SW 1271 (cell line): Measurements from ENCODE around the gene MYOF.
"Not testable (repeated sequence)": the region's sequence is repeated elsewhere in the genome, so short reads cannot be mapped to it uniquely, and the experiment has no call there.

ENCODE experiments used
- DNase-seq, 2 experiments: peaks; one replicate each; lab custom pipeline; 2025; lab: John Stamatoyannopoulos, UW

The MYOF gene

DNA sequence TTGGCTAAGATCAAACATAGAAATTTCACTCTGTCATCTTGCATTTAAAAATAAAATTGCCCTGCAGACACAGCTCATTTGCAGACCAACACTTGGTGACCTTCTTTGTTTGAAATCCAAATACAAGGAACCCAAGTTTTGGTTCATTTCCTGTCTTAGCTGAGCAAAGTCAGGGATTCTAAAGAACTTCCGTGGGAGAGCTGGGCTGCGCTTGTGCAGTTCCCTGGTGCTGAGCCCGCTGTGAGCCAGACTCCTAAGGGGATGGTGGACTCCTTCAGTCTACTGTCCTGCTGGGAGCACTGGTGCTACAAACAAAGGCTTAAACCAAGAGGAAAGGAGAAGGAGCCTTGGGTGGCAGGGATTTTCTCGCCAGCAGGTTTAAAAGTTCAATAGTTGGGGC, 60.0 kb downstream of the MYOF start:
- DNase-seq = no peak

DNA sequence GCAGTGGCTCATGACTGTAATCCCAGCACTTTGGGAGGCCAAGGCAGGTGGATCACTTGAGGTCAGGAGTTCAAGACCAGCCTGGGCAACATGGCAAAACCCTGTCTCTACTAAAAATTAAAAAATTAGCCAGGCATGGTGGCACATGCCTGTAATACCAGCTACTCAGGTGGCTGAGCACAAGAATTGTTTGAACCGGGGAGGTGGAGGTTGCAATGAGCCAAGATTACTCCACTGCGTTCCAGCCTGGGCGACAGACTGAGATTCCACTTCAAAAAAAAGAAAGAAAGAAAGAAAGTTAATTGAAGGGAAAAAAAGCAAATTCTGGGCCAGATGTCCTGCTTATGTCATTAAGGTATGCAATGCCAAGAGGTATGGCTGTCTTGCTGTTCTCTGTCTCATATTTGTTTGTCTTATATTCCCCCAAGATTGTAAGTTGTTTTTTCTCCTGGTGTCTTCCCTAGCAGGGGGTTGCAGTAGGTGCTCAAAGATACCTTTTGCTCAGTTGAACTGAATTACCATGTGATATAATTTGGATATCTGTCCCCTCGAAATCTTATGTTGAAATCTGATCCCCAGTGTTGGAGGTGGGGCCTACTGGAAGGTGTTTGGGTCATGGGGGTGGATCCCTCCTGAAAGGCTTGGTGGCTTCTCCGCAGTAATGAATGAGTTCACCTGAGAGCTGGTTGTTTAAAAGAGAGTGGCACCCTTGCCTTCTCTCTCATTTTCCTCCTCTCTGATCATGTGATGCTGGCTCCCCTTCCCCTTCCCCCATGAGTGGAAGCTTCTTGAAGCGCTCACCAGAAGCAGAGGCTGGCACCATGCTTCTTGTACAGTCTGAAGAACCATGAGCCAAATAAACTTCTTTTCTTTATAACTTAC, 60.9 kb downstream of the MYOF start:
- no peak for DNase-seq

DNA sequence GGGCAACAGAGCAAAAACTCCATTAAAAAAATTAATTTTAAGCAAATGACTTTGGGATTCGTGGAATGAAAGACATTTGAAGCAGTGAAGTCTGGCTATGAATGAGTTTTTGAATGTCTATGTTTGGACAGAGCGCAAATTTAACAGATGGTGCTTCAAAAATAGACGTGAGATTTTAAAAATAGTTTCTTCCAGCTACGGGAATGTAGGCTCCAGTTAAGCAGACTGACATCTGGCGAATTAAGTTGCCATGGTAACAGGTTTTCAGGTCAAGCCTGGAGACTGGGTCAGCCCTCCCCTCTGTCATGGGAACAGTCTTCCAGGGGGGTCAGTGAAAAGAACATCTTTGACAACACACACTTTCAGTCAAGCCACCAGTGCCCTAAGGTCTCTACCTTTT, 62.0 kb downstream of the MYOF start:
- DNase-seq = no peak

DNA sequence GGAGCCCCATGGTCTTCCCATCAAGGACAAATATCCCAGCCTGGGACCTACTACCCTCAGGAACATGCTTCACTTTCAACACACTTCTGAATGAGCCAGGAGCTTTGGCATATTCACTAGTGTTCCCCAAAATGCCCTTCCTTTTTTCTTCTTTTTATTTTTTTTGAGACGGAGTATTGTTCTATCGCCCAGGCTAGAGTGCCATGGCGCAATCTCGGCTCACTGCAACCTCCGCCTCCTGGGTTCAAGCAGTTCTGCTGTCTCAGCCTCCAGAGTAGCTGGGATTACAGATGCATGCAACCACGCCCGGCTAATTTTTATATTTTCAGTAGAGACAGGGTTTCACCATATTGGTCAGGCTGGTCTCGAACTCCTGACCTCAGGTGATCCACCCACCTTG, 63.1 kb downstream of the MYOF start:
- DNase-seq = not testable (repeated sequence)

DNA sequence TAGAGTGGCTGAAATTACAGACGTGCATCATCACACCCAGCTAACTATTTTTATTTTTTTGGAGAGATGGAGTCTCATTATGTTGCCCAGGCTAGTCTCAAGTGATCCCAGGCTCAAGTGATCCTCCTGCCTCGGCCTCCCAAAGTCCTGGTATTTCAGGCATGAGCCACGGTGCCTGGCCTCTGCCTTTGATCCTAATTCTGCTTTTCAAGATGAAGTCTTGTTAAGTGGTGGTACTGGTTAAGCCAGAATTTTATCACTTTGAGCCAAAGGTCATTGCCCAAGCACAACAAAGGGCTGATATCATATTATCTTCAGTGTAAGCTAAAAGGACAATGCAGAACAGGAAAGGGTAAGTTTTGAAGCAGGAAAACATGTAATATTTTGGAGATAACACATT, 64.2 kb downstream of the MYOF start:
- DNase-seq = no peak

DNA sequence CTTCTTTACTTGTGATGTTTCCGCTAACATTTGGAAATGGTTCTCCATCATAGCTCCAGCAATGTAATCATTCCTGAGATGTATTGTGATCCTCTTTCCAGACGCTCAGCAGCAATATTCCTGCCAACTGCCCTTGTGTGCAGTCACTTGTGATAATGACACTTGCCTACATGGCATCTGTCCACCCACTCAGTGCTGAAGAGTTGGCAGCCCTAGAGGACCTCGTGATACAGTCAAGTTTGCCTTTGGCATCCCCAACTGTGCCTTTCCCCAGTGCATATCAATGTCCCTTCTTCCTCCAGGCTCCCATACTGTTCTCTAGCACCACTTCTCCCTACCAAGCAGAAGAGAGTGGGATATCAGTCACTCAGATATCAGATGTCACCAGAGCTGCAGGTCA, 64.9 kb downstream of the MYOF start:
- DNase-seq = no peak

DNA sequence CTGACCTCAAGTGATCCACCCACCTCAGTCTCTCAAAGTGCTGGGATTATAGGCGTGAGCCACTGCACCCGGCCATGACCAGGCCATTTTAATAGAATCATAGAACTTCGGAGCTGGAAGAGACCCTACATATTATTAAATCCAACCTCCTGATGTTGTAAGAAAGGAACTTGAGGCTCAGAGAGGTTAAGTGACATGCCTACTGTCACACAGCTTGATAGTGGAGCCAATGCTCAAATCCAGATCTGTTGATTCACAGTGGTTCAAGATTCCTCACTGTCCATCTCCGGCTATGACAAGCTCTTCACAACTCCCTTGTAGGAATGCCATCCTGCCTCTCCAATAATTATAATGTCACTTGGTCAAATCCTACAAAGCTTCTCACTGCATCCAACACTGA, 65.3 kb downstream of the MYOF start:
- DNase-seq = no peak

DNA sequence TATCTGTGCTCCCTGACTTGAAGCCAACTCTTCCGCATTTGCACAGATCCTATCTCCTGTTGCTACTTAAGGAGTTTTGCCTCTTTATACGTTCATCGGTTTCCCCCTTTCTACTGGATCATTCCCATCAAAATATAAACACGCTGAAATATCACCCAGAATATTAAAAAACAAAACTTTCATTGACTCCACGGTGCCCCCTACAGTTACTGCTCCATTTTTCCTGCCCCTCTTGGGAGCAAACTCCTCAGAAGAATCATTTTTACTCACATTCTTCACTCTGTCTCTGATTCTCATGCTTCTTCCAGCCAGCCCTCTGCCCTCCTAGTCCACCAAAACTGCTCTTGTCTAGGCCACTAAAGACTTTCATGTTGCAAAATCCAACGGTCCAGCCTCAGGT, 66.4 kb downstream of the MYOF start:
- DNase-seq = no peak

DNA sequence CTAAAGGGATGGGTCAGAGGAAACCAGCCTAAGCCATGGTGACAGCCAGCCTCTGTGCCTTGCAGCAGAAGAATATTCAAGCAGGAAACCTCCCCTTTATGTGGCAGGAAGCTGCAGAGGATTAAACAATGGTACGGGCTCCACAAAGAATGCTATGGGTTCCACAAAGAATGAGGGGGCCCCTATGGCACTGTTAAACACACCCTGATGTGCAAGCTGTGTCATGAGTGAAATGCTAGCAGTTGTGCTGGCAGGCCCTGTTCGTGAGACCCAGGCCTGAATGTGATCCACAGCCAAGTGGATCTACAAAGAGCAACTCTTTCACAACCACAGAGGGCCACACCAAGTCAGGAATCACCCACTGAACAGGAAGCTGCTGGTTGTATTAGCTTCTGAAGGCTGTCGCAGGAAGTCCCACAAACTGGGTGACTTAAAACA, 68.9 kb downstream of the MYOF start:
- no peak for DNase-seq

DNA sequence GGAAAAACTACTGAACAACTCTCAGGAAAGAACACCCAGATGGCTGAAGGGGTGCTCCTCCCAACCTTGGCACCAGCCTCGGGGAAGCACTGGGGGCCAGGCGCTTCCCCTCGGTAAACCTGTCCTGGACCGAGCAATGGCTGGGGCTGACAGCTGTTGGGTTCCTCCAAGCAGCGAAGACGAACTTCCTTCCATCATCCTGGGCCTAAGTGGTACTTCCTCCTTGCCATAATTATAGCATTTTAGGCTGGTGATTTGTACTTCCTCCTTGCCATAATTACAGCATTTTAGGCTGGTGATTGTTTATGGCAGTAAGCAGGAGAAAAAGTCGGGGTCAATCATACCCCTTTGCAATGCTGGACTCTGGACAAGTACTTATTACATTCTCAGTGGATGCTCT, 69.3 kb downstream of the MYOF start:
- no peak for DNase-seq

DNA sequence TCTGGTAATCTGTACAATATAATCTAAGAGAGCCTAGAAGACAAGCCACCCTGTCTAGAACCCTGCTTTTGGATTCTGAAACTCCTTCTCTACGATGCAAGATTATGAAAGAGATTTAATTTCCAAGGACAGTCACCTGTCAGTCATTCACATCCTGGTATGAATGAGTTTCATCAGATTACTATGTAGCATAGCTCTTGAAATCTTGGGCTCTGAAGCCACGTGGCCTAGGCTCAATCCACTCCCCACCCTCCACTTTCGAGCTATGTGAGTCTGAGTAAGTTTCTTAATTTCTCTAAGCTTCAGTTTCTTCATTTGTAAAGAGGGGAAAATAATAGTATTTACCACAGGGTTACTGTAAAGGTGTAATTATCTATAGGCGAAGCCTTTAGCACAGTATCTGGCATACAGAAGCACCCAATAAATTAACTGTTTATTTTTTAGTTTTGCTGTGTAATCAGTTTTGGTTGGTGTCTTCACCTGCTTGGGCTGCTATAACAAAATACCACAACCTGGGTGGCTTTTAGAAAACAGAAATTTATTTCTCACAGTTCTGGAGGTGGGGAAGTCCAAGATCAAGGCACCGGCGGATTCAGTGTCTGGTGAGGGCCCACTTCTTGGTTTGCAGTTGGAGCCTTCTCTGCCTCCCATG, 71.3 kb downstream of the MYOF start:
- no peak for DNase-seq

DNA sequence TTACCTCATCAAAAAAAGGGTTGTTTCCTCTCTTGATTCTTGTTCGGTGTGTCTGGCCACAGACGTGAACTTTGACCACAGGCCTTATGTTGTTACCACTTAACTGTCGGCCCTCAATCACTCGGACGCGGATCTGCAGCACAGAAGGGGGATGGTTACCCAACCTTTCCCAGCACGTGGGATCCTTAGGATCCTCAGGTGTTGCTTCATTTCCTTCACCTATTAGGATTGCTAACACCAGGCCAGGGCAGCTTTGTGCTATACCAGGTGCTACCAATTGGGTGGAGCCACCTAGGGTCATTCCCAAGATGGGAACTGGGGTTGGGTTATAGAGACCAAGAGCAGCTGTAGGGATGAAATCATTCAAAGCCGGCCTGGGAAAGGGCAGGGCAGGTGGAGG, 73.4 kb downstream of the MYOF start:
- DNase-seq = no peak

DNA sequence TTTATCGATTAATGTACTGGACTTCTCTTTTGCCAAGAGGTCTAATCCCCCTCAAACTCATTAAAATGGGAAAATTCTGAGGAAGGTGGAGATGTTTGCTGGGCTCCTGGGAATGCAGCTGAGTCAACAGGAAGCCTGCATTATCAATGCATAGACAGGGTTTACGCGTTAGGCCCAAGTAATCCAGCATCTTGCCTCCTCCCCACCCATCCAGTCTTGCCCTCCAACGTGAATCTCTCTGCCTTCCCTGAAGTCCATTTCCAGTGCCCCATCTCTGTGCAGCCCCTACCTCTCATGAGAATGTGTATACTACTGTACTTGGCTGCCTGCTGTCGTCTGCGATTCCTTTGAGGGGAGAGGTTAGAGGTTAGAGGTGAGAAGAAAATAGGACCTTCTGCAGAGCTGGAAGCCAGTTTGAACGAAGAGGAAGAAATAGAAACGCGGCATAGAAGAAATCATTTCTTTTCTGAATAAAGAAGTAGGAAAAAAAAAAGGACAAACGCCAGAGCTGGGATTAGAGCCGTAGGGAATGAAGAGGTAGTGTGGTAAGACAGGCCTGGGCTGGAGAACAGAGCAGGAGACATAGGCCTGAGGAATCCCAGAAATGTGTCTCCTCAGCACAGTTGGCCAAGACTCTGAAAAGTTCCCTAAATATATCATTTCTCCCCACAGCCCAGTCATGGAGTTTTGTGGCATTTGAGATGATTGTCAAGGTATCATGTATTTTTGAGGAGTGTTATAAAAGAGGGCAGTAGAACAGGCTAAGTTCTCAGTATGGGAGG, 75.6 kb downstream of the MYOF start:
- DNase-seq = no peak

DNA sequence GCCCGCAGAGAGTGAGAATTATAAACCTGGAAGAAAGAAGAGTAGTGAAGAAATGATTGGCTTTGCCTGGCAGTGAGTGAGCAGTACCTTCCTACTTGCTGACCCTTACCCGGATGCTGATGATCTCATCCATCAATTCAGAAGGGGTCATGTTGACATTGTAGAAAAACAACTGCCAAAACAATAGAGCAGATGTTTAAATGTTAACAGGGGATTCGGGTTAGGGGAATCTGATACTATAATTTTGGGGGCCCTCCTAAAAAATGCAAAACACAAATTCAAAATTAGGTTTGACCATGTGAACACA, 78.1 kb downstream of the MYOF start:
- no peak for DNase-seq

DNA sequence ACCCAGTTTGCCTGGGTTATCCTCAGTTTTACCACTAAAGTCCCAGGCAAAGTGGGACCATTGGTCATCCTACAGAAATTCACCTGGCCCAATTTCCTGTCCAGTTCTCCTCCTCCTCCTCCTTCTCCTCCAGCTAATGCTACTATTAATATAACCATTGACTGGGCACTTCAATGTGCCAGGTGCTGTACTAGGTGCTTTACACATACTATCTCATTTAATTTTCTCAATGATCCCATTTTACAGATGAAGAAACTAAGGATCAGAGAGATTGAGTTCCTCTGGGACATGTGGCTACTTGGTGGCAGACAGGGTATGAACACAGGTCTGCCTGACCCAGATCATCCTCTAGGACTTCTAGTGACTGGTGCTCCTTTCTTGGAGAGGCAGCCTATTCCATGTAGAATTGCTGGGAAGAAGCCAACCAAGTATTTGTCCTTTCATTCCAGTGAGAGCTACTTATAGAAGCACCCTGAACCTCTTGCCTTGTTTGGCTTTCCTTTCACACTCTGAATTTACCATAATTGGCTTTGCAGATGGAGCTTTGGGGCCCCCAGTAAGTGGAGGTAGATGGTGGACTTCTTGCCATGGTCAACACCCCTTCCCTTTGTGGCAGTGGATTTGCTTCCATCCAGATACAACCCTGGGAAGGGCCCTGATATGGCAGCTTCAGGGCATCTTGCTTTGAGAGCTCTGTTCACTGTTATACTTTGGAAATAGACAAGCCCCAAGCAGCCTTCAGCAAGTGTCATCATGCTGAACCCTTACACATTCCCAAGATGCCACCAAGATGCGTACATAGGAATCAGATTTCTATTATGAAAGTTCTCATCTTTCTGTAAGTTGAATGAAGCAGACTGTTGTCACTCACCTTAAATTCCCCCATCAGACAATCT, 78.7 kb downstream of the MYOF start:
- DNase-seq = no peak

DNA sequence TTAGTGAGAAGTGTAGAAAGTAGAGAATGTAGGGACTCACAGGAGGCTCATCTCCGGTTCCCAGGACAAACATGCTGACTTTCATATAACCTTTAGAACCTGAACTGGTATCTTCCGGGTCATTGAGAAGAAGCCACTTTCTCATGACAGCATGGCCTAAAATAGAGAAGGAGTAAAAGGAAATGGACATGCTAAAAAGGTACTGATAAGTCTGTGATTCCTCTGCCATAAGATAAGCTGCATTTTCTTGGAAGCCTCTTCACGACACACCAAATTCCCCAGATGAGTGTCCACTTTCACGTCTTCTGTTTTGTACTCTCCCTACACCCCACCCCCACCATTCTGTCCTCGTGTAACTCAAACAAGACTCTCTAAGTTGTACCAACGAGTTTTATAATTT, 79.9 kb downstream of the MYOF start:
- DNase-seq = no peak

DNA sequence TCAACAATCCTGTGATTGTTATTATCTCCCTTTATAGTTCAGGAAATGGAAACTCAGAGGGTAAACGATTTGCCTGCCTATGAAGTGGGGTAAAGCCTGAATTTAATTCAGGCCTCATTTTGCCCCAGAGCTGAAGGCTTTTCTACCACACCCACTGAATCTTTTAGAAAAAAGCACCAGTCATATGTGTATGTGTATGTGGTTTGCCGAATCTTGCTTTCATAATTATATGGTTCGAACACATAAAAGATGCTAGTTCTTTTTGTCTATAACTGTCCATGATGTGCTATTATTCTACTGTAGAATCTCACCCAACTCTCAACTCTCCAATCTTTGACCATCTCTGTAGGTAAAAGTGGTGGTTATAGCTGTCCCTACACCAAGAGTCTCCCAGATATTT, 83.6 kb downstream of the MYOF start:
- no peak for DNase-seq

DNA sequence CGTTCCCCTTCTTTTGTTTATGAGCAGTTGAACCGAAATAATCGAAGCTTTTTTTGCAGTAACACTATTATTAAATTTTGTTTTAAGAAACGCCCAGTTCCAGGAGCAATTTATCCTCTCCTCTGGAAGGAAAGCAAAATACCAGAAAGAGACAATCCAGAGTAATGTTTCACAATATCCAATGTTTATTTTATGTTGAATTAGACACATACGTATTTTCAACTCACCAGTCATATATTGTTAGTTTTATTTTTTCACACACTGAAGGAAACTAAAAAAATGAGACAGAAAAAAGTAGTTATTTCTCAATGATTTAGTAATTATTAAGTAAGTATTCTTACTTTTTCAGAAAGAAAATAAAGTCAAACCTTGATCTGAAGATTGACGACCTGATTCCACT, 85.1 kb downstream of the MYOF start:
- no peak for DNase-seq

DNA sequence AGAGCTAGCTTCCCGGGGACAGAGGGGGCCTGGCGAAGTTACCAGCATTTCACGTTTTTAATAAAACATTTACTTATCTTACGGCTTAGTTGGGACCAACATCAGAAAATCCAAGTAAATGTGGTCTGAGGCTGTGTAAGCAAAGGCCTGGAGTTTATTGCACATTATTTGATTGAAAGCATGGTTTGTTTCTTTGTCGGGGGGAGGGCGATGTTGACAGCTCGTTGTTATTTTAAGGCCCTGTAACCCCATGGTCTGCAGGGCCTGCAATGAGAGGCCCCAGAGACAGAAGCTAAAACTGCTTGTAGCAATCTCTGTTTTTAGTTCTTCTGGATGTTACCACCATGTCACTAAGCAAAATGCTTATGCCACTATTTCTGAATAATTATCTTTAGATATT, 88.9 kb downstream of the MYOF start:
- DNase-seq = no peak

DNA sequence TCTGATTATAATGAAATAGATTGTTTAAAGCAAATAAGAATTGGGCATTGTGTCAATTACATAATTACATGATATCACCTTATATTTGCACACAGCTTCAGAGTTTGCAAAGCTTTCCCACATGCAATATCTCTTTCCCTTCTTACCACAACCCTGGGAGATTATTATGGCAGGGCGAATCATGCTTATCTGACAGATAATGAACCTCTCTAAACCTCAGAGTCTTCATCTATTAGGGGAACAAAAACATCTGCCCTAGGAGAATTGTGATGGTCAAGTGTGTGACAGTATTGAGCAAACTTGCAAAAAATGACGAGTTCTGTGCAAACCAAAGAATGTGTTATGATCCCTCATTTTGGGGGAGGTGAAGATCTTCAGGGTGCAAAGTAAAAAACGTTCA, 90.0 kb downstream of the MYOF start:
- no peak for DNase-seq

DNA sequence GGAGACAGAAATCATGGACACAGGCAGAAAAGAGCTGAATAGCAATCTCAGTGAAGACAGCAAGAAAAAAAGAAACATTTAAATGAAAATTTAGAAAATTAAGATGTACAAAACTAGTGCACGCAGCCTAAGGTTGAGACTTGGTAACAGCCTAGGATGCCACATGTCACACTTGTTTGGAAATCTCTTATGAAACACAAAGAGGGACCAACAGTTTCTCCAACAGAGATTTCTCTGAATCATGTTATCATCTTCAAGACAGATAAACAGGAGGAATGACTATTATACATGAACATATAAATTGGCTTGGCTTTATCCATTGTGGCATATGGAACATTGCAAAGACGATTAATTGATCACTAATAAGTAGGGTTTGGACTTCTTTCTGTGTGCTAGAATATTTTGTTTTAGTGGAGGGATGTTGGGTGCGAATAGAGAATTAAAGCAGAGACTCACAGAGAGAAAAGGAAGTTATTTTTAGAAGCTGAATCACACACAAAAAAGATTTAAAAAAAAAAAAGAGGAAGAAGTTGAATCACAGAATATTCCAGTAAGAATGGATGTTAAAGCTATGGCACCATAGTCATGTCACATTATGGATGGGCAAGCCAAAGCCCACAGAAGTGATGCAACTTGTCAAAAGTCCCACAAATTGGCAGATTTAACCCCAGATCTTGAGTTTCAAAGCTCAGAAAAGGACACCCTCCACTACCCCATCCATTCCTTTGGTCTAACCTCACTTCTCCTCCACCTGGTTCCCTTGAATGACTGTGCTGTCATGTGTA, 91.6 kb downstream of the MYOF start:
- DNase-seq = no peak
